ENCODE measurements around the gene IFI27.

- TF ChIP-seq CTCF (tag by site-specific recombination; IDR thresholded peaks at IDR 0.05): no peak; the same call in 1 of the 2 replicates
- TF ChIP-seq TSHZ1 (tag by site-specific recombination; IDR thresholded peaks at IDR 0.05; ENCODE audit: borderline replicate concordance): no peak
- no peak for TF ChIP-seq ZNF580 (tag by site-specific recombination; IDR thresholded peaks at IDR 0.05)
- no peak for TF ChIP-seq ZNF174 (tag by site-specific recombination; IDR thresholded peaks at IDR 0.05)
- no peak for TF ChIP-seq PRDM1 (tag by site-specific recombination; IDR thresholded peaks at IDR 0.05)
- no peak for TF ChIP-seq ZNF350 (tag by site-specific recombination; IDR thresholded peaks at IDR 0.05)
- TF ChIP-seq ZNF274 (IDR thresholded peaks at IDR 0.05; ENCODE audit: low read length): no peak
- no peak for TF ChIP-seq ZNF274 (tag by site-specific recombination; IDR thresholded peaks at IDR 0.05; ENCODE audit: borderline replicate concordance)
- TF ChIP-seq ZNF549 (tag by site-specific recombination; IDR thresholded peaks at IDR 0.05): no peak
- no peak for TF ChIP-seq BCL11B (tag by site-specific recombination; IDR thresholded peaks at IDR 0.05; ENCODE audit: low read depth)
Measured at GRCh38 chr14:94080621-94081385, 29.7 kb upstream of the IFI27 start, which contains the start of the genes DDX24 and IFI27L1.

All from HEK293 (cell line).